ENCODE results near the gene JPH2.

JPH2 gene

DNA sequence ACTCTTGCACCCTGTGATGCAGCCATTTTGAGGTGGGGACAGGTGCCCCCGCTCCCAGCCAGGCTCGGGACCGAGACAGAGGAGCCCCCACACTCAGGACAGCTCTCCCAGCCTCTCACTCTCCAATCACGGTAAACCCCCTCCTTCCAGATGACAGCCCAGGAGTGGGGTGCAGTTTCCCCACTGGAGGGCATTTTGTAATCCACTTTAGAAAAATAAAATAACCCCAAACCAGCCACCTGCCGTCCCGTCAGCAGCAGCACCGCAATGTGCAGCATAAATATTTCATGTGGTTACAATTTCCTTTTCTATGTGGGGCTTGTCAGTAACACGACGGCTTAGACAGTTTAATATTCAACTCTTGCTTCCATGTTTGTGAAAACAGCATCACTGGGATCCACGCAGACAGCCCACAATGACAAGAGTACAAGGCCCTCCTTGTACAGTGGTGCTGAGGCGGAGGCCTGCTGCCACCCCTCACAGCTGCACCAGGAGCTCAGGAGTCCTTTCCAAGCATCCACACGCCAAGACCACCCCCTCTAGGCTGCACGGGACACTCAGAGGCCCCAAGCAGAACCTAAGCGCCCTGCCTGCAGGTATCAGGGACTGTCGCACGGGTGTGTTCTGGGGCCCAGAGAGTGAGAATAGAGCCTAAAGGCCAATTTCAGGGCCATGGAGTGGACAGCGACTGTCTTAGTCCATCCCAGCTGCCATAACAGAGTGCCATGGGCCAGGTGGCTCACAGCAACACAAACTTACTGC, 116.7 kb downstream of the JPH2 start:
- Mint-ChIP-seq H3K4me3 (peak overlapping the region; percentile 86), H3K9me3 (no peaks in the 10 kb centered on the region), H3K27ac (peak overlapping the region; percentile 96 to 97), H3K4me1 (ENCODE audit: low read depth in 2 of 2) (peaks cover 27 to 34% of the 10 kb centered on the region in 2 donors), H3K36me3 (ENCODE audit: insufficient read depth) (peaks cover 18% of the 10 kb centered on the region), H3K27me3 (peaks cover 0 to 54% of the 10 kb centered on the region in 2 donors)
- ATAC-seq (replicated peaks) = peak; percentile 65
- DNase-seq = peak; percentile 30 to 48 (median 40)

GRCh38 chr20:44069203-44070011, 117.6 kb downstream of the JPH2 start:
- Mint-ChIP-seq H3K9me3 (no peaks in the 10 kb centered on the region), H3K4me1 (ENCODE audit: low read depth in 2 of 2) (peaks cover 26 to 27% of the 10 kb centered on the region in 2 donors), H3K36me3 (ENCODE audit: insufficient read depth) (peaks cover 18% of the 10 kb centered on the region), H3K4me3 (peak overlapping the region; percentile 86), H3K27ac (peak overlapping the region; percentile 96 to 97), H3K27me3 (peaks cover 0 to 45% of the 10 kb centered on the region in 2 donors)
- DNase-seq (peak; percentile 56 to 69 (median 61)), ATAC-seq (replicated peaks) (peak; percentile 74)

GRCh38 chr20:44068316-44069201, 118.4 kb downstream of the JPH2 start:
- peaks cover 0 to 44% of the 10 kb centered on the region in 2 donors for H3K27me3 Mint-ChIP-seq
- H3K27ac Mint-ChIP-seq = peak overlapping the region; percentile 96 to 97
- peak overlapping the region; percentile 86 for H3K4me3 Mint-ChIP-seq
- no peaks in the 10 kb centered on the region for H3K9me3 Mint-ChIP-seq
- DNase-seq (no peak), ATAC-seq (replicated peaks) (no peak)
- peaks cover 18% of the 10 kb centered on the region for H3K36me3 Mint-ChIP-seq (ENCODE audit: insufficient read depth)
- peaks cover 26 to 27% of the 10 kb centered on the region in 2 donors for H3K4me1 Mint-ChIP-seq (ENCODE audit: low read depth in 2 of 2)

- DNase-seq (no peak), ATAC-seq (replicated peaks) (no peak)
- peaks cover 18% of the 10 kb centered on the region for H3K36me3 Mint-ChIP-seq (ENCODE audit: insufficient read depth)
- H3K27ac Mint-ChIP-seq = peak overlapping the region in 1 of 2 donors; percentile 41
- no peaks in the 10 kb centered on the region for H3K9me3 Mint-ChIP-seq
- H3K27me3 Mint-ChIP-seq = peaks cover 0 to 44% of the 10 kb centered on the region in 2 donors
- H3K4me3 Mint-ChIP-seq = peak overlapping the region in 1 of 2 donors; percentile 15
- H3K4me1 Mint-ChIP-seq (ENCODE audit: low read depth in 2 of 2) = peaks cover 26 to 27% of the 10 kb centered on the region in 2 donors
These were observed 119.3 kb downstream of the JPH2 start for GRCh38 chr20:44067650-44068081.

GRCh38 chr20:44066645-44067606, 120.1 kb downstream of the JPH2 start:
- peaks cover 25 to 26% of the 10 kb centered on the region in 2 donors for H3K4me1 Mint-ChIP-seq (ENCODE audit: low read depth in 2 of 2)
- peaks cover 18% of the 10 kb centered on the region for H3K36me3 Mint-ChIP-seq (ENCODE audit: insufficient read depth)
- H3K4me3 Mint-ChIP-seq = peak overlapping the region in 1 of 2 donors; percentile 15
- H3K27me3 Mint-ChIP-seq = peaks cover 0 to 40% of the 10 kb centered on the region in 2 donors
- no peaks in the 10 kb centered on the region for H3K9me3 Mint-ChIP-seq
- H3K27ac Mint-ChIP-seq = peak overlapping the region in 1 of 2 donors; percentile 64
- ATAC-seq (replicated peaks) = no peak
- DNase-seq = no peak

DNA sequence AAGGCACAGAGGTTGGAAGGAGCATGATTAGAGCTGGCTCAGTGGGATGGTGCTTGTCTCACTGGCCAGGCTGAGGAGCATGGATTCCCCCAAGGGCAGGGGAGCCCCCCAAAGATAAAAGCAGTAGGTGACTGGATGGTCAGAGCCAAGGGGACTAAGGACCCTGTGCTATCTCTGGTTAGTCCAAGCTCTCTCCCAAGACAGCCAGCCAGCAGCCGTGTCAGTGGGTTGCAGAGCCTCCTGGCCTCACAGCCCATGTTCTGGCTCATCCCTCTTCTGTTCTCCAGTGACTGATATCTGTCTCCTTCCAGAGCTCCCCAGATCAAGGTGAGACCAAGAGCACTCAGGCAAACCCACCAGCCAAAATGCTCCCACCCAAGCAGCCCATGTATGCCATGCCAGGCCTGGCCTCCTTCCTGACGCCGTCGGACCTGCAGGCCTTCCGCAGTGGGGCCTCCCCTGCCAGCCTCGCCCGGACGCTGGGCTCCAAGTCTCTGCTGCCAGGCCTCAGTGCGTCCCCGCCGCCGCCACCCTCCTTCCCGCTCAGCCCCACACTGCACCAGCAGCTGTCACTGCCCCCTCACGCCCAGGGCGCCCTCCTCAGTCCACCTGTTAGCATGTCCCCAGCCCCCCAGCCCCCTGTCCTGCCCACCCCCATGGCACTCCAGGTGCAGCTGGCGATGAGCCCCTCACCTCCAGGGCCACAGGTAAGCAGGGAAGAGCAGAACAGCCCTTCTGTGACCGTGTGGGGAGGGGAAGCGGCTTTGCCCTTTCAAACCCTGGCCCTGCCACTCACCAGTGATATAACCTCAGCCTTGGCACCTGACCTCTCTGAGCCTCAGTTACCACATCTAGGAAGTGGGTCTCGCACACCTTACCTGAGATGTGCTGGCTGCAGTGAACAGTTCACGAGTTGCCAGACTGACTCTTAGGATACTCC, 121.3 kb downstream of the JPH2 start:
- peaks cover 19 to 23% of the 10 kb centered on the region in 2 donors for H3K4me1 Mint-ChIP-seq (ENCODE audit: low read depth in 2 of 2)
- H3K27me3 Mint-ChIP-seq = peaks cover 0 to 33% of the 10 kb centered on the region in 2 donors
- H3K36me3 Mint-ChIP-seq (ENCODE audit: insufficient read depth) = peaks cover 18% of the 10 kb centered on the region
- ATAC-seq (replicated peaks) (no peak), DNase-seq (no peak)
- no peak overlapping the region for H3K4me3 Mint-ChIP-seq
- H3K9me3 Mint-ChIP-seq = no peaks in the 10 kb centered on the region
- peak overlapping the region in 1 of 2 donors; percentile 64 for H3K27ac Mint-ChIP-seq

DNA sequence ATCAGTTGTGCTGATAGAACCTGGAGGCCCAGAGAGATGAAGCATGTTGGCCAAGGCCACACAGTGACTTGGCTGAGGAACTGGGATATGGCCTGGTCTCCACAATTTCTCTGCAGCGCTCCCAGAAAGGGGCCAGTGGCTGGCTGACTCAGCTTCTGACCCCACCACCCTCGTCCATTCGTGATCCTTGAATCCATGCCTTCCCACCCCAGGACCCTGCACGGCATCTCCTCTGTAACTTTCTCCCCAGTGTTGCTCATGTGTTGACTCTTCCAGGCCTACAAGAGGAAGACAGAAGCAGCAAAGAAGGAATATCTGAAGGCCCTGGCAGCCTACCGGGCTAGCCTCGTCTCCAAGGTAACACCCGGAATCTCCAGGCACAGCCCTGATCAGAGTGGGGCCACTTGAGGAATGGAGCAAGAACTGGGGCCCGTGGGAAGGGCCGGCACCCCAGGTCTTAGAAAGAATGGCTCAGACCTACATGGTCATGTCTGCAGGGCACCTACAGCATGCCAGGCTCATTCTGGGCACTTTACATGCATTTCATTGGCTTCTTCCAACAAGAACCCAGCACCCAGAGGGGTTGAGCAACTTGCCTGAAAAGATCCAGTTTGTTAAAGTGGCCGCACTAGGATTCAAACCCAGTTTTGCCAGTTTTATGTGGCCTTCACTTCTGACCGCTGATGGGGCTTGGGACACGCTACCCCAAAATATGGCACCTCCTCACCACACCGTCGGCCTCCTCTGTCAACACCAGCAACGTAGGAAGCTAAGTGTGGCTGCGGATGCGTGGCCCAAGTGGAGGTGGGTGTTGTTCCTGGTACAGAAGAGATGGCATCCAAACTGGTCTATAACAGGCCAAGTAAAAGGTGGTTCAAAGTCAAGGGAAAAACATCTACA, 122.2 kb downstream of the JPH2 start:
- peaks cover 0 to 24% of the 10 kb centered on the region in 2 donors for H3K27me3 Mint-ChIP-seq
- no peak overlapping the region for H3K4me3 Mint-ChIP-seq
- ATAC-seq (replicated peaks) (no peak), DNase-seq (no peak)
- no peaks in the 10 kb centered on the region for H3K9me3 Mint-ChIP-seq
- H3K4me1 Mint-ChIP-seq (ENCODE audit: low read depth in 2 of 2) = peaks cover 9 to 14% of the 10 kb centered on the region in 2 donors
- peaks cover 9% of the 10 kb centered on the region for H3K36me3 Mint-ChIP-seq (ENCODE audit: insufficient read depth)
- no peak overlapping the region for H3K27ac Mint-ChIP-seq

Measured in effector memory CD8-positive, alpha-beta T cell (primary cell).